Measurements from ENCODE around the gene PACSIN2. TPM values are rescaled to one million over a fixed set of nuclear protein-coding genes. Genes with fewer than 3 reads are reported as not detected.

PACSIN2 gene
- total RNA-seq, 1 donor = 59.5 TPM

GRCh38 chr22:42841444-42841843 is 173.5 kb downstream of the PACSIN2 start:
- no peak for DNase-seq (ENCODE audit: low read depth in 2 of 3, low spot score in 2 of 3)

- no peak for DNase-seq (ENCODE audit: low read depth in 2 of 3, low spot score in 2 of 3)
Measured at GRCh38 chr22:42837556-42837955, 177.4 kb downstream of the PACSIN2 start.

GRCh38 chr22:42836026-42836425 is 178.9 kb downstream of the PACSIN2 start:
- DNase-seq (ENCODE audit: low read depth in 2 of 3, low spot score in 2 of 3) = no peak

- DNase-seq (ENCODE audit: low read depth in 2 of 3, low spot score in 2 of 3) = no peak
Measured at GRCh38 chr22:42834177-42834949, 180.6 kb downstream of the PACSIN2 start.

- DNase-seq (ENCODE audit: low read depth in 2 of 3, low spot score in 2 of 3) = no peak
Measured at GRCh38 chr22:42833104-42833503, 181.8 kb downstream of the PACSIN2 start.

- no peak for DNase-seq (ENCODE audit: low read depth in 2 of 3, low spot score in 2 of 3)
Measured at GRCh38 chr22:42831712-42832111, 183.2 kb downstream of the PACSIN2 start.

GRCh38 chr22:42830161-42830560 is 184.8 kb downstream of the PACSIN2 start:
- DNase-seq (ENCODE audit: low read depth in 2 of 3, low spot score in 2 of 3) = no peak

GRCh38 chr22:42829302-42829701 is 185.6 kb downstream of the PACSIN2 start:
- no peak for DNase-seq (ENCODE audit: low read depth in 2 of 3, low spot score in 2 of 3)

- DNase-seq (ENCODE audit: low read depth in 2 of 3, low spot score in 2 of 3) = no peak
Measured at GRCh38 chr22:42825796-42826195, 189.2 kb downstream of the PACSIN2 start.

- DNase-seq (ENCODE audit: low read depth in 2 of 3, low spot score in 2 of 3) = no peak
Measured at GRCh38 chr22:42821386-42821785, 193.6 kb downstream of the PACSIN2 start.

- DNase-seq (ENCODE audit: low read depth in 2 of 3, low spot score in 2 of 3) = peak in 2 of 3 donors; percentile 50 to 57
Measured at GRCh38 chr22:42820045-42820763, 194.7 kb downstream of the PACSIN2 start.

Other genes starting within 250 kb of the PACSIN2 start
- 50.1 TPM for gene ARFGAP3, start 157.9 kb downstream of the PACSIN2 start, total RNA-seq
- gene TTLL1, start 74.2 kb upstream of the PACSIN2 start, total RNA-seq = 12.9 TPM
- gene BIK, start 95.6 kb upstream of the PACSIN2 start, total RNA-seq = 0.81 TPM
- gene MCAT, start 128.2 kb upstream of the PACSIN2 start, total RNA-seq = 25.0 TPM
- gene TSPO, start 136.4 kb upstream of the PACSIN2 start, total RNA-seq = 162 TPM
- 83.5 TPM for gene TTLL12, start 172.0 kb upstream of the PACSIN2 start, total RNA-seq

All from hematopoietic multipotent progenitor cell (in vitro differentiated cells).